B cell (primary cell): ENCODE measurements around the gene WWC1. TPM values are rescaled to one million over a fixed set of nuclear protein-coding genes. Genes with fewer than 3 reads are reported as not detected.
"Not testable (repeated sequence)": the region's sequence is repeated elsewhere in the genome, so short reads cannot be mapped to it uniquely, and the experiment has no call there.

Experiments used
- ATAC-seq: fragments of 200-7000 bp; cut with Tn5 transposase; one replicate; pipeline ENCODE4 v1.10.0; 2021; ENCODE audit warnings: low read depth, mild to moderate bottlenecking, moderate number of reproducible peaks, moderate library complexity
- CTCF ChIA-PET: fragments of 350-600 bp; sonication (Branson Sonifier 250); formaldehyde crosslinking; loops from one replicate; lab custom pipeline; 2021; ENCODE audit warnings: antibody characterized with exemption, inconsistent platforms; lab: Charles Lee
- POLR2A ChIA-PET: fragments of 350-600 bp; sonication (Branson Sonifier 250); formaldehyde crosslinking; loops from one replicate; lab custom pipeline; 2021; ENCODE audit warnings: antibody characterized with exemption; lab: Charles Lee
- DNase-seq: peaks from one replicate; pipeline ENCODE4 v3.0.0; 2013
- H2AFZ ChIP-seq: 2 replicates; pipeline ENCODE4 v1.6.1; 2012; ENCODE audit warnings: mild to moderate bottlenecking, low read depth, low read length; ENCODE audit not compliant: insufficient read depth, poor library complexity, severe bottlenecking
- H3K27ac ChIP-seq, 2 donors: 1 replicate in 1 of 2; 2 replicates in 1 of 2; pipeline ENCODE4 v1.5.1; 2012 to 2013; ENCODE audit warnings: low read length in 2 of 2, mild to moderate bottlenecking in 2 of 2, moderate library complexity in 1 of 2
- H3K27me3 ChIP-seq, 4 experiments: fragments of 200-600 bp in 1 of 4; sonication (generic) in 1 of 4; replicated peaks in 1 of 4; 1 replicate in 2 of 4; 2 replicates in 2 of 4; pipeline versions ENCODE4 v1.6.1 to v1.7.0; 2013 to 2016; ENCODE audit warnings: low read length in 3 of 4, mild to moderate bottlenecking in 2 of 4, mixed read lengths in 1 of 4, moderate library complexity in 1 of 4; ENCODE audit not compliant: insufficient read depth in 4 of 4, control insufficient read depth in 3 of 4; ENCODE audit errors: control extremely low read depth in 1 of 4
- H3K36me3 ChIP-seq, 2 experiments: replicated peaks in 1 of 2; 1 replicate in 1 of 2; 2 replicates in 1 of 2; pipeline versions ENCODE4 v1.6.1 to v1.7.1; 2013; ENCODE audit warnings: low read length in 1 of 2; ENCODE audit not compliant: insufficient read depth in 2 of 2, control insufficient read depth in 1 of 2; ENCODE audit errors: control extremely low read depth in 1 of 2, extremely low read depth in 1 of 2
- H3K4me1 ChIP-seq, 2 donors: fragments of 200-600 bp in 1 of 2; sonication (generic) in 1 of 2; 1 replicate in 1 of 2; 2 replicates in 1 of 2; pipeline versions ENCODE4 v1.5.1 to v1.6.1; 2013 to 2017; ENCODE audit warnings: low read length in 2 of 2; ENCODE audit not compliant: control insufficient read depth in 2 of 2, insufficient read depth in 2 of 2
- H3K4me2 ChIP-seq: replicated peaks from 2 replicates; pipeline ENCODE3; 2012; ENCODE audit warnings: mild to moderate bottlenecking, low read depth, low read length; ENCODE audit not compliant: poor library complexity, severe bottlenecking
- H3K4me3 ChIP-seq, 5 experiments: fragments of 200-600 bp in 1 of 5; sonication (generic) in 1 of 5; 1 replicate in 3 of 5; 2 replicates in 2 of 5; pipeline versions ENCODE4 v1.5.1 to v1.7.0; 2011 to 2016; ENCODE audit warnings: low read length in 4 of 5, mild to moderate bottlenecking in 4 of 5, low read depth in 2 of 5, control low read depth in 1 of 5, moderate library complexity in 1 of 5; ENCODE audit not compliant: insufficient read depth in 1 of 5; ENCODE audit errors: control extremely low read depth in 1 of 5, extremely low read depth in 1 of 5
- H3K79me2 ChIP-seq: fragments of 200-600 bp; sonication (generic); one replicate; pipeline ENCODE4 v1.6.0; 2016; ENCODE audit warnings: low read length; ENCODE audit not compliant: control insufficient read depth, insufficient read depth
- H3K9ac ChIP-seq: fragments of 200-600 bp; sonication (generic); 2 replicates; pipeline ENCODE4 v1.6.1; 2017; ENCODE audit warnings: mild to moderate bottlenecking, low read length, moderate library complexity
- H3K9me3 ChIP-seq, 3 donors: one replicate each; pipeline versions ENCODE4 v1.6.1 to v1.7.1; 2013; ENCODE audit warnings: low read length in 2 of 3; ENCODE audit not compliant: control insufficient read depth in 2 of 3, insufficient read depth in 1 of 3; ENCODE audit errors: control extremely low read depth in 1 of 3
- H4K20me1 ChIP-seq: 2 replicates; pipeline ENCODE4 v1.6.0; 2012; ENCODE audit warnings: mild to moderate bottlenecking, low read length; ENCODE audit not compliant: insufficient read depth, control insufficient read depth, poor library complexity, severe bottlenecking
- H3K27ac Mint-ChIP-seq: one replicate; pipeline ENCODE4 v1.8.0; 2021; ENCODE audit warnings: mixed read lengths
- H3K27me3 Mint-ChIP-seq: one replicate; pipeline ENCODE4 v1.8.0; 2021; ENCODE audit warnings: mixed read lengths
- H3K4me1 Mint-ChIP-seq: one replicate; pipeline ENCODE4 v1.8.0; 2021; ENCODE audit warnings: mixed read lengths
- H3K4me3 Mint-ChIP-seq: one replicate; pipeline ENCODE4 v1.8.0; 2021; ENCODE audit warnings: mixed read lengths
- H3K9me3 Mint-ChIP-seq: one replicate; pipeline ENCODE4 v1.8.0; 2022; ENCODE audit warnings: mixed read lengths; ENCODE audit not compliant: insufficient read depth
- CTCF ChIP-seq: fragments of 200-600 bp; IDR thresholded peaks from one replicate; pipeline ENCODE4 v1.8.0; 2022; ENCODE audit warnings: antibody characterized with exemption, mild to moderate bottlenecking
- EZH2 ChIP-seq: IDR thresholded peaks from 2 replicates; pipeline ENCODE4 v1.6.1; 2012; ENCODE audit warnings: borderline replicate concordance, low read depth, mild to moderate bottlenecking, moderate library complexity, low read length; ENCODE audit not compliant: insufficient read depth, poor library complexity, severe bottlenecking
- WGBS: methylation state at CpG from one replicate; pipeline ENCODE4 v1.1.5; 2013; ENCODE audit warnings: missing lambda C conversion rate; ENCODE audit not compliant: insufficient coverage; 5-methylcytosine and 5-hydroxymethylcytosine counted together
- intact Hi-C: fragments of 100-400 bp; cut with micrococcal nuclease; formaldehyde crosslinking; loops from one replicate; pipeline ENCODE4 v1.10.0; 2022
- polyA plus RNA-seq: library from polyadenylated mRNA; depleted of rRNA; stranded (reverse); fragments of >200 nt; gene quantifications from 2 replicates; pipeline ENCODE4 v1.2.3, GENCODE V29; 2012
- total RNA-seq, 2 donors: library from RNA; stranded (reverse); fragments of 120-200 nt in 1 of 2; gene quantifications; 1 replicate in 1 of 2; 2 replicates in 1 of 2; pipeline versions ENCODE4 v1.2.3 to v1.2.4, GENCODE V29; 2013 to 2022

WWC1 gene
- total and polyA plus RNA-seq, 2 donors (not counting 1 experiment from before 2014, with no cell fraction given), result 1.5 to 2.0 TPM

GRCh38 chr5:168339772-168340140 lies 48.3 kb downstream of the WWC1 start:
- CTCF ChIA-PET, H3K27me3 ChIP-seq, H3K4me1 Mint-ChIP-seq, H3K27ac ChIP-seq, intact Hi-C loops, H3K9me3 Mint-ChIP-seq, H2AFZ ChIP-seq, H3K9me3 ChIP-seq, H3K27me3 Mint-ChIP-seq, H3K4me2 ChIP-seq, H4K20me1 ChIP-seq, ATAC-seq, H3K4me1 ChIP-seq, H3K4me3 ChIP-seq, H3K79me2 ChIP-seq, H3K9ac ChIP-seq, DNase-seq, POLR2A ChIA-PET, H3K36me3 ChIP-seq, H3K27ac Mint-ChIP-seq, H3K4me3 Mint-ChIP-seq: not testable (repeated sequence)
- TF ChIP-seq CTCF, result peak; percentile 13
- no CpG with 5 or more reads among the region's 3 CpGs for WGBS

GRCh38 chr5:168340487-168340886 lies 49.0 kb downstream of the WWC1 start:
- Mint-ChIP-seq H3K27me3 (no peaks in the 10 kb centered on the region), H3K9me3 (no peaks in the 10 kb centered on the region), H3K4me1 (no peaks in the 10 kb centered on the region), H3K4me3 (no peak overlapping the region), H3K27ac (no peak overlapping the region)
- no CpG with 5 or more reads among the region's 1 CpG for WGBS
- H3K4me3 ChIP-seq, result no peak overlapping the region
- H3K4me1 ChIP-seq, result no peaks in the 10 kb centered on the region
- H4K20me1 ChIP-seq, result no peaks in the 10 kb centered on the region
- H3K4me2 ChIP-seq, result no peak overlapping the region
- H3K9me3 ChIP-seq, result no peaks in the 10 kb centered on the region
- TF ChIP-seq EZH2 (no peak), CTCF (no peak)
- ChIA-PET CTCF (no interaction called here), POLR2A (no interaction called here)
- peaks cover 0 to 2% (median 0%) of the 10 kb centered on the region in 4 experiments for H3K27me3 ChIP-seq
- H3K36me3 ChIP-seq, result no peaks in the 10 kb centered on the region
- no peak overlapping the region for H2AFZ ChIP-seq
- H3K79me2 ChIP-seq, result no peaks in the 10 kb centered on the region
- H3K9ac ChIP-seq, result no peak overlapping the region
- intact Hi-C loops, result no loop called here
- DNase-seq, result no peak
- no peak overlapping the region for H3K27ac ChIP-seq
- ATAC-seq, result no peak
